ENCODE data around the gene RPAP3. TPM values are rescaled to one million over a fixed set of nuclear protein-coding genes. Genes with fewer than 3 reads are reported as not detected.

The RPAP3 gene
- total RNA-seq, 2 donors from 2014 or later, result 8.1 to 16.8 TPM

DNA sequence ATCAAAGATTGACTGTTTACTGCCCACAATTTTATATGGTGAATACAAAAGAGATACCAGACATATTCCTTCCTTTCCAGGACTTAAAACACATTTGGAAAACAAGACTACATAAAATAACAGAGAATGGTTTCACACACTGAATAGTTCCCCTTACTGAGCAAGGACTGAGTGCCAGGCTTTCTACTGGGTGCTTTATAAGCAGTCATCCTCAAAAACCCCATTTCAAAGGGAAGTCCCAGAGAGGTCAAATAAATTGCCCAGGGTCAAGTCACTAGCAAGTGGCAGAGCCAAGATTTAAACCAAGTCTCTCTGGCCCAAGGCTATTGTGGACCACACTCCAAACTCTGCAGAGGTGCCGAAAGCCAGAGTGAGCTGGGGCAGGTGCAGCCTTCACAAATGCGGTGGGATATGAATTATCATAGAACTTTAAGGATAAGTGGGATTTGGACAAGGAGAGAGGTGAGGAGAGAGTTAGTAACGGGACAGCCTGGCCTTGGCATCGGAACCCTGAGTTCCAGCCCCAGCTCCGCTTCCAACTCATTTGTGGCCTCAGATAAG lies 9.1 kb upstream of the RPAP3 start:
- H3K36me3 ChIP-seq, result no peaks in the 10 kb centered on the region
- TF ChIP-seq, protein P1, sequence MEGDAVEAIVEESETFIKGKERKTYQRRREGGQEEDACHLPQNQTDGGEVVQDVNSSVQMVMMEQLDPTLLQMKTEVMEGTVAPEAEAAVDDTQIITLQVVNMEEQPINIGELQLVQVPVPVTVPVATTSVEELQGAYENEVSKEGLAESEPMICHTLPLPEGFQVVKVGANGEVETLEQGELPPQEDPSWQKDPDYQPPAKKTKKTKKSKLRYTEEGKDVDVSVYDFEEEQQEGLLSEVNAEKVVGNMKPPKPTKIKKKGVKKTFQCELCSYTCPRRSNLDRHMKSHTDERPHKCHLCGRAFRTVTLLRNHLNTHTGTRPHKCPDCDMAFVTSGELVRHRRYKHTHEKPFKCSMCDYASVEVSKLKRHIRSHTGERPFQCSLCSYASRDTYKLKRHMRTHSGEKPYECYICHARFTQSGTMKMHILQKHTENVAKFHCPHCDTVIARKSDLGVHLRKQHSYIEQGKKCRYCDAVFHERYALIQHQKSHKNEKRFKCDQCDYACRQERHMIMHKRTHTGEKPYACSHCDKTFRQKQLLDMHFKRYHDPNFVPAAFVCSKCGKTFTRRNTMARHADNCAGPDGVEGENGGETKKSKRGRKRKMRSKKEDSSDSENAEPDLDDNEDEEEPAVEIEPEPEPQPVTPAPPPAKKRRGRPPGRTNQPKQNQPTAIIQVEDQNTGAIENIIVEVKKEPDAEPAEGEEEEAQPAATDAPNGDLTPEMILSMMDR (IDR thresholded peaks at IDR 0.05), result no peak
- H3K27ac ChIP-seq, result no peak overlapping the region

DNA sequence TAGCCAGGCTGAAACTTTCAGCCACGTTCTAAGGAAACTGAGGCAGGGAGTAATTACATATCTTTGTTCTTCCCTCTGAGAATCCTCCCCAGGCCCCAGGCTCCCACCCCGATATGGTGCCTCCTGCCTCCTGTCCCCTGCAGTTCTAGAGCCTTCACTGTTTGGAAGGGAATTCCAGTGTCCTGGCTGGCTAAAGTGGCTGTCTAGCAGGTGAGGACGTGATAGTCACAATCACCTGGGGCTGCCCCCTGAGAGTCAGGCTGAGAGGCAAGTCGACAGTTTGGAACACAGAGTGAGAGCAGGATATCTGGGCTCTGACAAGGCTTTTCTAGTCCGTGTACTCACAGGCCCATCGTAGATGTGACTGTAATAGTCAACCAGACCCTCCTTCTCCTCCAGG lies 6.3 kb upstream of the RPAP3 start:
- TF ChIP-seq, protein P1 (IDR thresholded peaks at IDR 0.05), result no peak
- no peak overlapping the region for H3K27ac ChIP-seq
- no peak overlapping the region for H3K4me3 ChIP-seq
- no peaks in the 10 kb centered on the region for H3K36me3 ChIP-seq
- H3K9me3 ChIP-seq, result no peaks in the 10 kb centered on the region
- ATAC-seq (ENCODE audit: insufficient number of reproducible peaks, low FRiP score, low read depth) (no peak), DNase-seq (ENCODE audit: low spot score) (no peak)
- peaks cover 10 to 30% of the 10 kb centered on the region in 2 donors for H3K4me1 ChIP-seq (ENCODE audit: control insufficient read depth in 1 of 2, low read depth in 2 of 2)
- H3K27me3 ChIP-seq (replicated peaks; ENCODE audit: insufficient read depth), result no peaks in the 10 kb centered on the region

More for the DNA sequence above, 9.1 kb upstream of the RPAP3 start:
- Histone ChIP-seq H3K27me3 (replicated peaks; ENCODE audit: insufficient read depth) (no peaks in the 10 kb centered on the region), H3K9me3 (no peaks in the 10 kb centered on the region), H3K4me1 (ENCODE audit: control insufficient read depth in 1 of 2, low read depth in 2 of 2) (peaks cover 17 to 38% of the 10 kb centered on the region in 2 donors), H3K4me3 (no peak overlapping the region)
- no peak for DNase-seq (ENCODE audit: low spot score)
- no peak for ATAC-seq (ENCODE audit: insufficient number of reproducible peaks, low FRiP score, low read depth)

DNA sequence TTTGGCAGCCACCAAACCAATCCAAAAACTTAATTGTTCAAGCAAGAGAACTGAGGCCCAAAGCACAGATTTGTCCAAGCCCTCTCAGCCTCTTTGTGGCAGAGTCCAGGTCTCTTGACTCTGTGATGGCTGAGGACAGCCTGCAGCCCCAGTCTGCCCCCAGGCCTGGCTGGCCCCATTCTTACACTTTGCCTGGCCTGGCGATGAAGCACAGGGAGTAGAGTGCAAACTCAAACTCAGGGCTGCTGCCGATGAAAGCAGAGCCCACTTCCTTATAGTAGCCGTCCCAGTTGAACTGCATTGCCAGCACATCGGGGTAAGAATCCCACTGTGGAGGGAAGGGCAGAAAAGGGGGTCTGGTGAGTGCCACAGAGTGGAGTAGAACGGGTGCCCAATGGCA lies 5.6 kb upstream of the RPAP3 start:
- H3K27me3 ChIP-seq (replicated peaks; ENCODE audit: insufficient read depth), result no peaks in the 10 kb centered on the region

DNA sequence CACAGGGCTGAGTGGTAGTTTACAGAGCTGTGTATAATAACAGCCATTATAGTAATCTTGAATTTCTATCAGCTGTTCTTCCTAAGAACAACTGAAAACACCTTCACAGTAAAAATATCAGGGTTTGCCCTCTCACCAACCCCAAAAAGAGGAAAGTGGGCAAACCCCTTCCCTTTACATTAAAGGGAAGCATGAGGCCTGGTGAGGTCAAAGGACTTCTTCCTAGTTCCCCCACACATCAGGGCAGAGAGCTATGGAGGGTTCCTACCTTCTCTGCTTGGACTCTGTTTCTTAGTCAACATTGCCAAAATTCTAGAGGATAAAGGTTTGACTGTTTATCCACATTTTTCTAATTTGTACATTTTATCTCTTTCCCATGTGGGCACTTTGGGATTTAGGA lies 4.4 kb upstream of the RPAP3 start:
- H3K4me3 ChIP-seq, result no peak overlapping the region
- H3K4me1 ChIP-seq (ENCODE audit: control insufficient read depth in 1 of 2, low read depth in 2 of 2), result peaks cover 0 to 18% of the 10 kb centered on the region in 2 donors
- ATAC-seq (ENCODE audit: insufficient number of reproducible peaks, low FRiP score, low read depth) (no peak), DNase-seq (ENCODE audit: low spot score) (no peak)
- H3K9me3 ChIP-seq, result no peaks in the 10 kb centered on the region
- TF ChIP-seq, protein P1 (IDR thresholded peaks at IDR 0.05), result no peak
- H3K27ac ChIP-seq, result no peak overlapping the region
- H3K27me3 ChIP-seq (replicated peaks; ENCODE audit: insufficient read depth), result no peaks in the 10 kb centered on the region
- H3K36me3 ChIP-seq, result no peaks in the 10 kb centered on the region

More for the DNA sequence above, 5.6 kb upstream of the RPAP3 start:
- peaks cover 9 to 28% of the 10 kb centered on the region in 2 donors for H3K4me1 ChIP-seq (ENCODE audit: control insufficient read depth in 1 of 2, low read depth in 2 of 2)
- DNase-seq (ENCODE audit: low spot score), result no peak
- no peak overlapping the region for H3K27ac ChIP-seq
- H3K9me3 ChIP-seq, result no peaks in the 10 kb centered on the region
- ATAC-seq (ENCODE audit: insufficient number of reproducible peaks, low FRiP score, low read depth), result no peak
- no peaks in the 10 kb centered on the region for H3K36me3 ChIP-seq
- H3K4me3 ChIP-seq, result no peak overlapping the region
- TF ChIP-seq, protein P1 (IDR thresholded peaks at IDR 0.05), result no peak

DNA sequence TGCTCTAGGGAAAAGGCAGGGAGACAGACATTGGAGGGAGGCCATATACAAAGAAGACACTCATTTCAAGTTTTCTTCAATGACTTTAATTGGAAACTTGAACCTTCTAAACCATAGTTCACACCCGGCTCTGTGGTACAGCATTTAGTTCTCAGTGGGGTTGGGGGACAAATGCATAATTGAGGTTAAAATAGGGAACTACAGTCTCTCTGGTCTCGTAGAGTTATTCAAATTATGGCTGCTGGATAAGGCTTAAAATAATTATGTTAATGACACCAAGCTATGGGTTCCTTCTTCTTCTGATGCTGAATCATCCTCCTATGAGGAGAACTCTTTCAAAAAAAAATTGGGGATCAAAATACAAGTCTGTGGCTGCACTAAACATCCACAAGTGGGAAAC lies 3.8 kb upstream of the RPAP3 start:
- no peaks in the 10 kb centered on the region for H3K9me3 ChIP-seq

More for the DNA sequence above, 3.8 kb upstream of the RPAP3 start:
- Histone ChIP-seq H3K4me1 (ENCODE audit: control insufficient read depth in 1 of 2, low read depth in 2 of 2) (peaks cover 4 to 18% of the 10 kb centered on the region in 2 donors), H3K36me3 (no peaks in the 10 kb centered on the region), H3K27ac (no peak overlapping the region), H3K27me3 (replicated peaks; ENCODE audit: insufficient read depth) (no peaks in the 10 kb centered on the region), H3K4me3 (no peak overlapping the region)
- no peak for DNase-seq (ENCODE audit: low spot score)
- TF ChIP-seq, protein P1 (IDR thresholded peaks at IDR 0.05), result no peak
- no peak for ATAC-seq (ENCODE audit: insufficient number of reproducible peaks, low FRiP score, low read depth)

All from thoracic aorta (tissue), 2 donors.